SK-N-SH treated with all-trans-retinoic acid at 6 μM for 48 hours (cell line): ENCODE data around the gene STK38L.

Source experiments
- SNAI2 ChIP-seq: fragments of 250-450 bp; sonication (Bioruptor Pico); IDR thresholded peaks from 2 replicates; pipeline ENCODE4 v1.5.0; 2020; ENCODE audit warnings: mild to moderate bottlenecking, moderate library complexity
- ZFP30 ChIP-seq: fragments of 450-650 bp; formaldehyde crosslinking; IDR thresholded peaks from 2 replicates; pipeline ENCODE4 v1.5.0; 2022; ENCODE audit warnings: mild to moderate bottlenecking, moderate library complexity

DNA sequence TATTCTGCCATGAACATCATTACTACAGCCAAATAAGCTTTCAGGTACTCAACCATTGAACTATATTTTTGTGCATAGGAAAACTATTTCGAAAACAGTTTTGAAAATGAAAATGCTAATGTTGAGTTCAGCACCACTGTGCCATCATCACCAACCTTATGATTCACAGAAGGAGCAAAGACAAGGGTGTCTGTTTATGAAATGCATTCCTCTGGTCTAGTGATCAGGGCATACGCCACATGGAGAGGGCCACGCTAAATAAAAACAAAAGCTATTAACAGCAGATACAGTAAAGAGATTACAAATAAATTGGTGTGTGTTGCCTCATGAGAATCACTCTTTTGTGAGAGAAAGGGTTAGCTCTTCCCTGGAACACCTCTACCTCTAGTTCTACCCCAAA, 45.3 kb downstream of the STK38L start:
- TF ChIP-seq ZFP30 (CRISPR knock-in tag) (no peak), SNAI2 (no peak)
